GM06990 (cell line): ENCODE measurements around the gene CCDC170.

Experiments
- DNase-seq: peaks from one replicate; pipeline ENCODE4 v3.0.0-alpha.2; 2011; ENCODE audit not compliant: insufficient read length; ENCODE audit errors: extremely low read depth
- H3K27me3 ChIP-seq: replicated peaks from 2 replicates; pipeline ENCODE4 v1.6.0; 2011; ENCODE audit warnings: low read length; ENCODE audit not compliant: control insufficient read depth, insufficient read depth
- H3K36me3 ChIP-seq: 2 replicates; pipeline ENCODE4 v1.5.1; 2011; ENCODE audit warnings: low read length; ENCODE audit not compliant: control insufficient read depth, insufficient read depth
- H3K4me3 ChIP-seq: replicated peaks from 2 replicates; pipeline ENCODE4 v1.5.1; 2011; ENCODE audit warnings: low read depth, mild to moderate bottlenecking, control low read depth, low read length
- CTCF ChIP-seq: IDR thresholded peaks from 2 replicates; pipeline ENCODE4 v1.5.1; 2011; ENCODE audit warnings: low read length, control low read depth, mild to moderate bottlenecking, inconsistent platforms; ENCODE audit not compliant: insufficient read depth, poor library complexity, severe bottlenecking

Gene CCDC170

GRCh38 chr6:151630991-151631655 is 137.3 kb downstream of the CCDC170 start:
- no peaks in the 10 kb centered on the region for H3K27me3 ChIP-seq
- no peaks in the 10 kb centered on the region for H3K36me3 ChIP-seq
- no peak for TF ChIP-seq CTCF
- H3K4me3 ChIP-seq, result no peak overlapping the region
- DNase-seq, result no peak

- Histone ChIP-seq H3K4me3 (no peak overlapping the region), H3K36me3 (no peaks in the 10 kb centered on the region), H3K27me3 (no peaks in the 10 kb centered on the region)
- DNase-seq, result no peak
- no peak for TF ChIP-seq CTCF
Observed at GRCh38 chr6:151632415-151632987, 138.7 kb downstream of the CCDC170 start.

GRCh38 chr6:151633526-151634335 is 139.9 kb downstream of the CCDC170 start:
- Histone ChIP-seq H3K36me3 (no peaks in the 10 kb centered on the region), H3K27me3 (no peaks in the 10 kb centered on the region), H3K4me3 (no peak overlapping the region)
- no peak for DNase-seq
- TF ChIP-seq CTCF, result no peak

GRCh38 chr6:151634336-151634720 is 140.5 kb downstream of the CCDC170 start:
- Histone ChIP-seq H3K36me3 (no peaks in the 10 kb centered on the region), H3K4me3 (no peak overlapping the region), H3K27me3 (no peaks in the 10 kb centered on the region)
- DNase-seq, result no peak
- no peak for TF ChIP-seq CTCF

- H3K4me3 ChIP-seq, result no peak overlapping the region
- no peak for TF ChIP-seq CTCF
- H3K27me3 ChIP-seq, result no peaks in the 10 kb centered on the region
- DNase-seq, result no peak
- no peaks in the 10 kb centered on the region for H3K36me3 ChIP-seq
Observed at GRCh38 chr6:151635741-151636140, 141.9 kb downstream of the CCDC170 start.
